ENCODE results near the gene FGD2.
A peak's percentile ranks its signal among the peaks of the same experiment; 100 is the strongest.

FGD2 gene

GRCh38 chr6:36970892-36971842 lies 34.3 kb upstream of the FGD2 start:
- no peak for DNase-seq (ENCODE audit: low read depth in 2 of 2, low spot score in 1 of 2)

- no peak for DNase-seq (ENCODE audit: low read depth in 2 of 2, low spot score in 1 of 2)
Measured at GRCh38 chr6:36971921-36972673, 33.4 kb upstream of the FGD2 start.

- no peak for DNase-seq (ENCODE audit: low read depth in 2 of 2, low spot score in 1 of 2)
Measured at GRCh38 chr6:36973190-36973589, 32.3 kb upstream of the FGD2 start.

GRCh38 chr6:36973647-36974046 lies 31.8 kb upstream of the FGD2 start:
- no peak for DNase-seq (ENCODE audit: low read depth in 2 of 2, low spot score in 1 of 2)

GRCh38 chr6:36975231-36976006 lies 30.0 kb upstream of the FGD2 start:
- no peak for DNase-seq (ENCODE audit: low read depth in 2 of 2, low spot score in 1 of 2)

GRCh38 chr6:36976007-36976264 lies 29.5 kb upstream of the FGD2 start:
- no peak for DNase-seq (ENCODE audit: low read depth in 2 of 2, low spot score in 1 of 2)

GRCh38 chr6:36976509-36976908 lies 28.9 kb upstream of the FGD2 start:
- no peak for DNase-seq (ENCODE audit: low read depth in 2 of 2, low spot score in 1 of 2)

GRCh38 chr6:36976931-36977330 lies 28.5 kb upstream of the FGD2 start:
- DNase-seq (ENCODE audit: low read depth in 2 of 2, low spot score in 1 of 2) = no peak

- DNase-seq (ENCODE audit: low read depth in 2 of 2, low spot score in 1 of 2) = no peak
Measured at GRCh38 chr6:36977470-36977941, 27.9 kb upstream of the FGD2 start.

- no peak for DNase-seq (ENCODE audit: low read depth in 2 of 2, low spot score in 1 of 2)
Measured at GRCh38 chr6:36978421-36979346, 26.8 kb upstream of the FGD2 start.

- no peak for DNase-seq (ENCODE audit: low read depth in 2 of 2, low spot score in 1 of 2)
Measured at GRCh38 chr6:36979347-36979742, 26.1 kb upstream of the FGD2 start.

GRCh38 chr6:36980129-36980528 lies 25.3 kb upstream of the FGD2 start:
- DNase-seq (ENCODE audit: low read depth in 2 of 2, low spot score in 1 of 2) = no peak

GRCh38 chr6:36980876-36981619 lies 24.4 kb upstream of the FGD2 start:
- DNase-seq (ENCODE audit: low read depth in 2 of 2, low spot score in 1 of 2) = no peak

- DNase-seq (ENCODE audit: low read depth in 2 of 2, low spot score in 1 of 2) = no peak
Measured at GRCh38 chr6:36983538-36983937, 21.9 kb upstream of the FGD2 start.

- peak in 1 of 2 donors; percentile 13 for DNase-seq (ENCODE audit: low read depth in 2 of 2, low spot score in 1 of 2)
Measured at GRCh38 chr6:36984581-36985416, 20.7 kb upstream of the FGD2 start.

GRCh38 chr6:36985417-36985807 lies 20.0 kb upstream of the FGD2 start:
- no peak for DNase-seq (ENCODE audit: low read depth in 2 of 2, low spot score in 1 of 2)

GRCh38 chr6:36985808-36986703 lies 19.4 kb upstream of the FGD2 start, which contains the start of gene MTCH1:
MTCH1 (minus strand) TSS chr6:36986196; CDS start chr6:36986173, 23 bp downstream.
- peak; percentile 61 to 71 for DNase-seq (ENCODE audit: low read depth in 2 of 2, low spot score in 1 of 2)

- no peak for DNase-seq (ENCODE audit: low read depth in 2 of 2, low spot score in 1 of 2)
Measured at GRCh38 chr6:36986704-36987047, 18.8 kb upstream of the FGD2 start.
